Brain pericyte (primary cell): Measurements from ENCODE around the gene RFX6.

Source experiments
- DNase-seq: peaks from one replicate; pipeline ENCODE4 v3.0.0-alpha.2; 2012; ENCODE audit warnings: low read depth, low spot score

The RFX6 gene

DNA sequence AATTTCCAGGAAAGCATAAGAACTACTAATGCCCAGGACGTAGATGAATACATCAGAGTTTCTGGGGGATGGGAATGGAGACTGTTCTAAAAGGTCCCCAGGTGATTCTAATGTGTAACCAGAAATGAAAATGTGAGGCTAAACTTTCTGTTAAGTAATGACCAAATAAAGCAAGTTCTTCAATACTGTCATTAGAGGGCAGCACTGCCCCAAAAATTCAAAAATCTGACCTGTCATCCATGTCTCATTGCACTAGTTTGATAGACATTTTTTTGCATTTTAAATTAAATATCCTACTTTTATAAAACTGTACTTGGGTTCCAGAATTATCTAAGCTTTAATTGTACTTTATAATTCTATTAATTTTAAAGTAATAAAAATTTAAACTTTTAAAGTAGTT is 94.9 kb downstream of the RFX6 start:
- no peak for DNase-seq

DNA sequence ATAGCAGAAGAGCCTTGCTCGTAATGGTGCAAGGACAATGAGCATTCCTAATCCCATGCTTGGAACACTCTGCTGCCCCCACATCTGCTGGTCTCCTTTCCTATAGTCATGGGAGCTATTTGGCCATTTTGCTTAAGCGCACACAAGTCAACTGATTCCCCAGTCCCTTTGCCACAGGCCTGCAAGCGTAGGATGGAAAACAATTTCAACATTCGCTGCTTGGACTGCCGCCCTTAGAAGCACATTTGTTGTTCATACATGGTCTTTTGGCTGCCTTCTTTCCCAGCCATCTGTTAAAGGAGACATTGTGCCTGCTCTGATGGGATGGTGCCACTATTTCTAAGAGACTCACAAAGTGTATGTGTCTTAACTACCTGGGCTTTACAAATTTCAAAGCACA is 96.9 kb downstream of the RFX6 start:
- no peak for DNase-seq

DNA sequence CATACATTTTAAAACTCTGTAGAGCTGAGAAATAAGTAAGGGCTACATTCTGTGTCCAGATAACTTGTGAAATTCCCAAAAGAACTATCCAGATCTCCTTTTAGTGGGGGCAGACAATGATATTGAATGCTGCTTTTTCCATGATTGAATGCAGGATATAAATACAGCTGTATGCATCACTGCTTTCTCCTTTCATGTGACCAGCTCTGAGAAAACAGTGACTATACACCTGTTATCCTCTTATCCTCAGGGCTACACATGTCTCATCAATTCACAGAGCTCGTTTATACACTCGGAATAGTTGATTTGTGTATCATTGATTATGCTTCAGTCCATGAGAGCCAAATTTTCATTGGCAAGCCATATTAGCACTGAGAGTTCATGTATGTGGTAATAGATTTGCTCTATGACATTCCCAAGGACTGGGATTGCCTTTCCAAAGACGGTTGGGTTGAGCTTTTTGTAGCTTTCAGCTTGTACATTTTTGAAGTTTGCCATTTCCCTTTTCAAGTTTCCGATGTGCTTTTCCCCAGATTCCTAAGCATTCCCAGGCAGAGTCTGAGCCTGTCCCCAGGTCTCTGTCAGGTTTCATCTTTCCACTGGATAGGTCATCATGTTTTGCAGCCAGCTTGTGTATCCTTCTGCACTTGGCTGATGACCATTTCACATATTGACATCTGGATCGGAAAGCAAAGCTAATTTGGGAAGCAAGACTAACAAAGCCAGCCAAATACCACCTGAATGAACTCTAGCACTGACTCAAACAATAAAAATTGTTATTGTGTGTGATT is 97.7 kb downstream of the RFX6 start:
- no peak for DNase-seq

DNA sequence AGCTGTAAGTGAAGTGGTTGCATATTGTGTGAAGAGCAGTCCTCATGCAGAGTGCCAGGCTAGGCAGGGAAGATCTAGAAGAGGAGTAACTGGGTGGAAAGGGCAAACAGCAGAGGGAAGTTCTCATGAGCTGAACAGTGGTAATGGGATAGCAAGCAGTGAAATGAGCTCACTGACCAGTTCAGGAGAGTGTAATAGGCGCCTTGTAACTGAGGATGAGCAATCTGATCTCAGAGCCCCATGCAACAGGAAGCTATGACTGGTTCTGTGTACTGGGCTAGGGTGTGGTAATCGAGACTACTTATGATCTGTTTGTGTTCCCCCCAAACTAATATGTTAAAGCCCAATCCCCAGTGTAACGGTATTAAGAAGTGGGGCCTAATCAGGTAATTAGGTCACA is 98.6 kb downstream of the RFX6 start:
- no peak for DNase-seq

DNA sequence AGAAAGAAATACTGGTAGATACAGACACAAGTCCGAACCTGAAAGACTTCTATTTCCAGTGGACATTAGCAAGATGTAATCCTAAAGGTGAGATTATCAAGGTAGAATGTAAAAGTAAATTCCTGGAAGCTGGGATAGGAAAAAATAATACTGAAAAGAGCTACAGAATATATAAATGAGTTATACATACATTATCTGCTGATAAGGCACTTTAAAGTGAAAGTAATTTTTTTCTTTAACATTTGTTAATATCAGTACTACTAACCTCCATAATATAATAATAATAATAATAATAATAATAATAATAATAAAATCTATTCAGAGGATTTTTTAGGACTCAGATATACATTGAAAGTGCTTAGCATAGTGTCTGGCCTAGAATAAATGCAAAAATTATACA is 102.5 kb downstream of the RFX6 start:
- DNase-seq: no peak
